ENCODE data around the gene NUDT5.

GRCh38 chr10:12198156-12198555 lies 2.5 kb upstream of the NUDT5 start:
- TF ChIP-seq USF2 (IDR thresholded peaks at IDR 0.05; ENCODE audit: low read length), result no peak
- TF ChIP-seq FOSL1 (IDR thresholded peaks at IDR 0.05; ENCODE audit: insufficient read depth, low read depth, low read length), result no peak
- TF ChIP-seq ZNF274 (IDR thresholded peaks at IDR 0.05; ENCODE audit: borderline replicate concordance, extremely low read depth, low read length), result no peak
- no peak for TF ChIP-seq ATF2 (IDR thresholded peaks at IDR 0.05; ENCODE audit: low read length)
- no peak for TF ChIP-seq JUN (IDR thresholded peaks at IDR 0.05; ENCODE audit: low read depth, low read length)
- no peak for TF ChIP-seq SIN3A (conservative IDR thresholded peaks at IDR 0.05 in 1 of 2, IDR thresholded peaks at IDR 0.05 in 1 of 2; ENCODE audit: low read depth in 1 of 2, low read length in 2 of 2)
- no peak for TF ChIP-seq CTCF (IDR thresholded peaks at IDR 0.05; ENCODE audit: control extremely low read depth in 1 of 3, insufficient read depth in 1 of 3, low read depth in 1 of 3, low read length in 3 of 3)
- TF ChIP-seq TAF1 (IDR thresholded peaks at IDR 0.05; ENCODE audit: low read depth, low read length), result no peak
- TF ChIP-seq HDAC2 (IDR thresholded peaks at IDR 0.05; ENCODE audit: borderline replicate concordance in 1 of 2, low read depth in 2 of 2, low read length in 2 of 2), result no peak
- no peak for TF ChIP-seq EZH2 (IDR thresholded peaks at IDR 0.05; ENCODE audit: low read depth, low read length, severe bottlenecking)
- TF ChIP-seq POLR2A (IDR thresholded peaks at IDR 0.05; ENCODE audit: control extremely low read depth in 1 of 2, low read depth in 2 of 2, low read length in 2 of 2), result no peak

Data from H1 (cell line).